Kidney epithelial cell (primary cell): ENCODE data around the gene PRRT4. TPM values are rescaled to one million over a fixed set of nuclear protein-coding genes. Genes with fewer than 3 reads are reported as not detected.

Source experiments
- DNase-seq: peaks from one replicate; pipeline ENCODE4 v3.0.0-alpha.2; 2010; ENCODE audit warnings: low read depth
- H3K27me3 ChIP-seq: 2 replicates; pipeline ENCODE4 v1.6.0; 2011; ENCODE audit warnings: low read length; ENCODE audit not compliant: control insufficient read depth, insufficient read depth
- H3K36me3 ChIP-seq: 2 replicates; pipeline ENCODE4 v1.5.1; 2011; ENCODE audit warnings: low read length; ENCODE audit not compliant: control insufficient read depth, insufficient read depth
- H3K4me3 ChIP-seq: 2 replicates; pipeline ENCODE4 v1.5.1; 2011; ENCODE audit warnings: low read depth, mild to moderate bottlenecking, control low read depth, low read length
- total RNA-seq: library from RNA; depleted of rRNA; stranded (reverse); fragments of >200 nt; gene quantifications from 2 replicates; pipeline ENCODE4 v1.2.3, GENCODE V29; 2015
- TF ChIP-seq, protein P1 (sequence below): IDR thresholded peaks from 2 replicates; pipeline ENCODE4 v1.5.1; 2011; ENCODE audit warnings: mild to moderate bottlenecking, moderate library complexity, low read length, control low read depth, inconsistent platforms; ENCODE audit not compliant: insufficient read depth, poor library complexity, severe bottlenecking

Gene PRRT4
- total RNA-seq, 1 donor from 2014 or later: not detected

DNA sequence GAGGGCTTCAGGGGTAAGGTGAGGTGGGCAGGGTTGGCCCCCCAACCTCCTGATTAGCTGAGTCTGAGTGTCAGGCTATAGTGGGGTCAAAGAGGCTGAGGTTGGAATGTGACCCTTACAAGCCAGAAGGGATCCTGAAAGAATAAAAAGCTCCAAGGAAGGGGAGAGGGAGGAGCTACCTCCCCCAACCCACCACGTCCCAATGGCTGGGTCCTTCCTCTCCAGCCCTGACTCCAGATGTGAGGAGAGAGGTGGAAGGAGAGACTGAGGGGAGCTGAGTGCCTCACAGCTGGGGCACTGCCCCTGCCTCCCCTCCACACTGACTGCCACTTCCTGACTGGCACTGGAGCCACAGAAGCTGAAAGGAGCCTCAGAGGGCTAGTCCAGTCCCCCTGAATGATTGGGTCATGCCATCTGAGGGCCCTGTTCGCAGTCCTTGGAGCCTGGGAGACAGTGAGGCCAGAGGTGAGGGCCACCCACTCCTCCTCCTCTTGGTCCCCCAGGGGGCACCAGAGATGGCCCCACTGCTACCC lies 27.7 kb upstream of the PRRT4 start:
- TF ChIP-seq, protein P1, sequence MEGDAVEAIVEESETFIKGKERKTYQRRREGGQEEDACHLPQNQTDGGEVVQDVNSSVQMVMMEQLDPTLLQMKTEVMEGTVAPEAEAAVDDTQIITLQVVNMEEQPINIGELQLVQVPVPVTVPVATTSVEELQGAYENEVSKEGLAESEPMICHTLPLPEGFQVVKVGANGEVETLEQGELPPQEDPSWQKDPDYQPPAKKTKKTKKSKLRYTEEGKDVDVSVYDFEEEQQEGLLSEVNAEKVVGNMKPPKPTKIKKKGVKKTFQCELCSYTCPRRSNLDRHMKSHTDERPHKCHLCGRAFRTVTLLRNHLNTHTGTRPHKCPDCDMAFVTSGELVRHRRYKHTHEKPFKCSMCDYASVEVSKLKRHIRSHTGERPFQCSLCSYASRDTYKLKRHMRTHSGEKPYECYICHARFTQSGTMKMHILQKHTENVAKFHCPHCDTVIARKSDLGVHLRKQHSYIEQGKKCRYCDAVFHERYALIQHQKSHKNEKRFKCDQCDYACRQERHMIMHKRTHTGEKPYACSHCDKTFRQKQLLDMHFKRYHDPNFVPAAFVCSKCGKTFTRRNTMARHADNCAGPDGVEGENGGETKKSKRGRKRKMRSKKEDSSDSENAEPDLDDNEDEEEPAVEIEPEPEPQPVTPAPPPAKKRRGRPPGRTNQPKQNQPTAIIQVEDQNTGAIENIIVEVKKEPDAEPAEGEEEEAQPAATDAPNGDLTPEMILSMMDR: no peak
- H3K36me3 ChIP-seq: peaks cover 1% of the 10 kb centered on the region
- peaks cover 28% of the 10 kb centered on the region for H3K27me3 ChIP-seq
- no peak for DNase-seq
- H3K4me3 ChIP-seq: no peak overlapping the region

DNA sequence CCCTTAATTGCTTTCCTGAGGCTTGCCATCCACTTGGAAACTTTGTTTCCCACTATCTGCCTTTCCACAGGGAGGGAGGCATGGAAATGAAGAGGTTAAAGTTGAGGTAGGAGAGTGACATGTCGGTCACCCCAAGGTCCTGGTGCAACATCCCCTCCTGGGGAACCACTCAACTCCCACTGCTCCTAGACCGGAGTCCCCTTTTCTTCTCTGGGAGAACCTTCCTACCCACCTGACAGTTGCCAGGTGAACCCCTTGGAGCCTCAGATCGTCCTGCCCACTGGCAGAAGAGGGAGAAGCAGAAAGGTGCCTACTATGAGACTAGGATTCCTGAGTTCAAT lies 26.6 kb upstream of the PRRT4 start:
- Histone ChIP-seq H3K27me3 (peaks cover 28% of the 10 kb centered on the region), H3K4me3 (no peak overlapping the region), H3K36me3 (peaks cover 1% of the 10 kb centered on the region)
- no peak for DNase-seq
- TF ChIP-seq, protein P1: no peak

DNA sequence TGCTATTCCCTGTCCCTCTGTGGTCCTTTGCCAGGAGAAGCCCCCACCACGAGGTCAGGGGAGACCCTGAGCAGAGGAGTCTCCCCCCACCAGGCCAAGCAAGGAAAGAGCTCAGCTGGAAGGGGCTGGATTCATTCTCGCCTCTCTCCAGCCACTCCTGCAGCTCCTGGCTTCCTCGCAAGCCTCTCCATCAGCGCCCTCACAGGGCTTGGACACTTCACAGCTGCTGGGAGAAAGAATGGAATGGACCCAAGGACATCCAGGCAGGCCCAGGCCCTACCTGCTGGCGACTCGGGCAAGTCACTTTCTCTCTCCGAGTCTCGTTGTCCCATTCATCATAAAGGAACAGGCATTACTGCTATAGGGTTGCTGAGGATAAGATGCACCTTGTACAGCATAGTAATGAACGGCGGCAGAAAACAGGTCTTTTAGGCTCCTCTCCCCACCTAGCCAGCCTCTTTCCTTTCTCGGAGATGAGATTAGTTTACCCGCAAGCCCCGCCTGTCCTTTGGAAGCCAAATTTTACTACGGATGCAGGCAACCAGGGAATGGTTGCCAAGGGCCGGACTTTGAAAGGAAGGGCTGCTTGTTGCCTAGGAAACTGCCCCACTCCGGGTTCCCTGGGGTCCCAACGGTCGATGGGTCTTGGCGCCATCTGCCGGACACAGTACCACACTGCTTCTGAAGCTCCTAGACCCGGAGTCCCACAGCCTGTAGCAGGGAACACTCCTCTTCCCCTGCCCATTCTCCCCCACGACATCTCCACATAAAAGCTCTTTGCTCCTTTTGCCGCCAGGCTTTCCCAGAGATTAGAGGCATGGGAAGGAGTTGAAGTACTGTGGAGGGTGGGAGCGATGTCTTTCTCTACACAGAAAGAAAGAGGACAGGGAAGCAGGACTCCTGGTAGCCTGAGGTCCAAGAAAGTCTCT lies 26.0 kb upstream of the PRRT4 start:
- TF ChIP-seq, protein P1: peak; percentile 89
- Histone ChIP-seq H3K4me3 (no peak overlapping the region), H3K36me3 (no peaks in the 10 kb centered on the region), H3K27me3 (peaks cover 28% of the 10 kb centered on the region)
- no peak for DNase-seq

GRCh38 chr7:128385988-128386925 lies 24.8 kb upstream of the PRRT4 start:
- H3K4me3 ChIP-seq: no peak overlapping the region
- TF ChIP-seq, protein P1: no peak
- H3K27me3 ChIP-seq: peaks cover 28% of the 10 kb centered on the region
- no peaks in the 10 kb centered on the region for H3K36me3 ChIP-seq
- DNase-seq: no peak

DNA sequence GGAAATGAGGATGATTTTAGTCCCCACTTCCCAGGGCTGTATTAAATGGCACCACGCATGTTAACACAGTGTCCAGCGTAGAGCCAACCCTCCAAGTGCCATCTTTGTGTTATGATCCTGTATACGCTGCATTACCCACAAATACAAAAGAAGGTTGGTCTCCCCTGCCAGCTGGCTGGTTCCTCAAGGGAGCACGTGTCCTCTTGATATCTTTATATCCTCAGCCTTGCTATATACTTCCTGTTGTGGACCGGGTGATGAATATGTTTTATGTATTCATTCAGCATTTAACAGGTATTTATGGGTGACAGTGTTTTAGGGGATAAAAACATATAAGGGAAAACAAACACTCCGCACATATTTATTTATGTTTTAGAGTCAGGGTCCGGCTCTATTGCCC lies 23.2 kb upstream of the PRRT4 start:
- no peak overlapping the region for H3K4me3 ChIP-seq
- H3K36me3 ChIP-seq: no peaks in the 10 kb centered on the region
- peaks cover 25% of the 10 kb centered on the region for H3K27me3 ChIP-seq
- DNase-seq: no peak
- TF ChIP-seq, protein P1: no peak
